Measurements from ENCODE around the gene PDE5A.
"Not testable (repeated sequence)": the region's sequence is repeated elsewhere in the genome, so short reads cannot be mapped to it uniquely, and the experiment has no call there.

PDE5A gene

DNA sequence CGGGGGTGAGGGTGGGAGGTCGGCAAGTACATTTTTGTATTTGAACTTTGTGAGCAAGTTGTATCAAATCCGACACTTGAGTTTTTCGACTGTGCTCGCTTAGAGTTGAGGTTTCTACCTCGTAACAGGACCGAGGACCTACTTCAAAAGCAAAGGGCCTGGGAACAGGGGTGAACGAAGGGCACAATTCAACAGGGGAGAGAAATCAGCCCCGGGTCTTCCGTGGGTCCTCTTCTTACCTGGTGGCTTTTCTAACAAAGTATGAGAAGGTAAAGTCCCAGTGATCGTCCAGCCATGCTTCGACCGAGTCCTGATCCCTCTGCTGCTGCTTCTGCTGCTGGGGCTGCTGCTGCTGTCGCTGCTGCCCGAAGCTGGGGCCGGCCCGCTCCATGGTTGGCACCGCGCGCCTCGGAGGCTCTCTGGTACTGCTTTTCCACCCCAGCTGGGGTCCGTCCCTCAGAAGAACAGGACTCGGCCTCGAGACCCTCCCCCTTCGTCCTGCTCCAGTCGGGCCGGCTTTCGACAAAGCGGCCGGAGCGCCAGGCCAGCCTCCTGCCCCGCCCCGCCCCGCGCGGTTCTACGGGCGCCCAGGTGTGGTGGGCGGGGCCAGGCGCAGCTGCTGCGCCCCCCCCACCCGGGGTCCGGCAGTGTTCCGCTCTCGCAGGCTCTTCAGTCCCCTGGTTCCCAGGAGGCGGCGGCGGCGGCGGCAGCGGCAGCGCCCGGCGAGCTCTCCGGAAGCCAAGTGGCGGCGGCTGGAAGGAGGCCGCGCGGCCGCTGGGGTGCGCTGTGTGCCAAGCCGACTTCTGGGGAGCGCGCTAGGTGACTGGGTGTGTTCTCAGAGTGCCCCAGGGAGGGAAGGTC, at the start of gene PDE5A:
PDE5A (minus strand) TSS at position 524 of the 861 bp plus-strand sequence; CDS start at position 391, 133 bp downstream.
- Mint-ChIP-seq H3K27me3 (peaks cover 7% of the 10 kb centered on the region), H3K27ac (no peak within 1 kb of the TSS), H3K4me3 (peak within 1 kb of the TSS; percentile 90)

GRCh38 chr4:119676101-119676500, 47.5 kb upstream of the PDE5A start:
- no peak overlapping the region for H3K4me3 Mint-ChIP-seq
- H3K9me3 Mint-ChIP-seq (ENCODE audit: low read depth), result no peaks in the 10 kb centered on the region
- H3K36me3 Mint-ChIP-seq, result no peaks in the 10 kb centered on the region
- no peaks in the 10 kb centered on the region for H3K4me1 Mint-ChIP-seq (ENCODE audit: low read depth)
- H3K27ac Mint-ChIP-seq, result no peak overlapping the region
- H3K27me3 Mint-ChIP-seq, result peaks cover 8% of the 10 kb centered on the region

More for the DNA sequence above, at the start of gene PDE5A:
- H3K9me3 Mint-ChIP-seq (ENCODE audit: low read depth), result no peaks in the 10 kb centered on the region
- H3K4me1 Mint-ChIP-seq (ENCODE audit: low read depth), result peaks cover 17% of the 10 kb centered on the region
- H3K36me3 Mint-ChIP-seq, result no peaks in the 10 kb centered on the region

DNA sequence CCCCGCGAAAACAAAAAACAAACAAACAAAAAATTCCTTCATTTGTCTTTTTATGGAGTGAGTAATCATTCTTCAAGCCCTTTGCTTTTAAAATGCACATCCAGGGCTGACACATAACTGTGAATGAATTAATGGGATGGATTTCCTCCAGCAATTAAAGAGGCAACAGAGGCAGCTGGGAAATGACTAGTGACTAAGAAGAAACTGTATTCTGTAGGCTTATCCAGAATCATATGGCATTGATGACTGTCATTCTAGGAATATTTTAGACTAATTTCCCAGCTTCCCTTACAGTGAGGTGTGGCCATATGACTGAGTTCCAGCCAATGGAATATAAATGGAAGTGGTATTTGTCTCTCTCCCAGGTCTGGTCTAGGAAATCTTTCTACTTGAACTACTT, 46.8 kb upstream of the PDE5A start:
- H3K27me3 Mint-ChIP-seq, result peaks cover 5% of the 10 kb centered on the region
- H3K36me3 Mint-ChIP-seq, result no peaks in the 10 kb centered on the region
- H3K9me3 Mint-ChIP-seq (ENCODE audit: low read depth), result no peaks in the 10 kb centered on the region
- H3K4me3 Mint-ChIP-seq, result no peak overlapping the region
- no peaks in the 10 kb centered on the region for H3K4me1 Mint-ChIP-seq (ENCODE audit: low read depth)
- H3K27ac Mint-ChIP-seq, result no peak overlapping the region

DNA sequence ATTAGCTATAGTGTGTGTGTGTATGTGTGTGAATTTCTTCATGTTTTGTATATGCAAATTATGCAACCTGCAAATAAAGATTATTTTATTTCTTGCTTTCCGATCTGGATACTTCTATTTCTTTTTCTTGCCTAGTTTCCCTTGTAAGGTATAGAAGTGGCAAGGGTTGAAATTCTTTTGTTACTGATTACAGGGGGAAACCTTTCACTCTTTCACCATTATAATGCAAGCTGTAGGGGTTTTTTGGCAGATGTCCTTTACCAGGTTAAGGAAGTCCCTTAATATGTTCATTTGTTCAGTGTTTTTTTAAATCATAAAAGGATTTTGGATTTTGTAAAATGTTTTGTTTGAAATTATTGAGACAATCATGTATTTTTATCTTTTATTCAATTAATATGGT, 44.3 kb upstream of the PDE5A start:
- Mint-ChIP-seq H3K4me1 (ENCODE audit: low read depth) (no peaks in the 10 kb centered on the region), H3K27ac (no peak overlapping the region), H3K36me3 (no peaks in the 10 kb centered on the region), H3K9me3 (ENCODE audit: low read depth) (no peaks in the 10 kb centered on the region), H3K27me3 (peaks cover 5% of the 10 kb centered on the region), H3K4me3 (no peak overlapping the region)

- no peak overlapping the region for H3K27ac Mint-ChIP-seq
- H3K36me3 Mint-ChIP-seq, result no peaks in the 10 kb centered on the region
These were observed 43.5 kb upstream of the PDE5A start for GRCh38 chr4:119672086-119672485.

GRCh38 chr4:119671205-119671604, 42.6 kb upstream of the PDE5A start:
- Mint-ChIP-seq H3K9me3 (ENCODE audit: low read depth) (no peaks in the 10 kb centered on the region), H3K36me3 (no peaks in the 10 kb centered on the region), H3K4me1 (ENCODE audit: low read depth) (no peaks in the 10 kb centered on the region), H3K27me3 (peaks cover 7% of the 10 kb centered on the region), H3K4me3 (no peak overlapping the region), H3K27ac (no peak overlapping the region)

More at GRCh38 chr4:119672086-119672485, 43.5 kb upstream of the PDE5A start:
- H3K4me3 Mint-ChIP-seq, result no peak overlapping the region
- no peaks in the 10 kb centered on the region for H3K4me1 Mint-ChIP-seq (ENCODE audit: low read depth)
- H3K27me3 Mint-ChIP-seq, result peaks cover 5% of the 10 kb centered on the region
- no peaks in the 10 kb centered on the region for H3K9me3 Mint-ChIP-seq (ENCODE audit: low read depth)

GRCh38 chr4:119667802-119668201, 39.2 kb upstream of the PDE5A start:
- H3K27ac Mint-ChIP-seq, result no peak overlapping the region
- H3K36me3 Mint-ChIP-seq, result no peaks in the 10 kb centered on the region
- H3K4me3 Mint-ChIP-seq, result no peak overlapping the region
- H3K9me3 Mint-ChIP-seq (ENCODE audit: low read depth), result no peaks in the 10 kb centered on the region
- H3K4me1 Mint-ChIP-seq (ENCODE audit: low read depth), result no peaks in the 10 kb centered on the region
- H3K27me3 Mint-ChIP-seq, result peaks cover 6% of the 10 kb centered on the region

- Mint-ChIP-seq H3K4me3 (no peak overlapping the region), H3K27me3 (peaks cover 12% of the 10 kb centered on the region), H3K36me3 (no peaks in the 10 kb centered on the region), H3K27ac (no peak overlapping the region), H3K4me1 (ENCODE audit: low read depth) (no peaks in the 10 kb centered on the region), H3K9me3 (ENCODE audit: low read depth) (no peaks in the 10 kb centered on the region)
These were observed 38.1 kb upstream of the PDE5A start for GRCh38 chr4:119666653-119667091.

DNA sequence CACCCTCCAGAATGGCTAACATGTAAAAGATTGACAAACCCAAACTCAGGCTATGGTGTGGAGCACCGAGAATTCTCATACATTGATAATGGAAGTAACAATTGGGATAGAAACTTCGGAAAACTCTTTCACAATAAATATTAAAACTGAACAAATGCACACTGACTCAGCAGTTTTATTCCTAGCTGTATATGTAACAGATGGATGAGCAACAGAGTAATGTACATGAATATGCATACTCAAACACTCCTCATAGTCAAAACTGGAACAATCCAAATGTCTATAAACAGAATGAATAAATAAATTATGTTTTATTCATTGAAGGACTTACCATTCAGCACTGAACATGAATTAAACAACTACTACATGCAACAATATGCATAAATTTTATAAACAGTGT, 37.1 kb upstream of the PDE5A start:
- no peaks in the 10 kb centered on the region for H3K9me3 Mint-ChIP-seq (ENCODE audit: low read depth)
- peaks cover 18% of the 10 kb centered on the region for H3K27me3 Mint-ChIP-seq
- no peak overlapping the region for H3K27ac Mint-ChIP-seq
- H3K4me3 Mint-ChIP-seq, result no peak overlapping the region
- no peaks in the 10 kb centered on the region for H3K36me3 Mint-ChIP-seq
- no peaks in the 10 kb centered on the region for H3K4me1 Mint-ChIP-seq (ENCODE audit: low read depth)

- Mint-ChIP-seq H3K9me3 (ENCODE audit: low read depth) (no peaks in the 10 kb centered on the region), H3K4me3 (no peak overlapping the region), H3K27me3 (peaks cover 18% of the 10 kb centered on the region), H3K27ac (no peak overlapping the region), H3K36me3 (no peaks in the 10 kb centered on the region), H3K4me1 (ENCODE audit: low read depth) (no peaks in the 10 kb centered on the region)
These were observed 35.7 kb upstream of the PDE5A start for GRCh38 chr4:119664168-119664907.

DNA sequence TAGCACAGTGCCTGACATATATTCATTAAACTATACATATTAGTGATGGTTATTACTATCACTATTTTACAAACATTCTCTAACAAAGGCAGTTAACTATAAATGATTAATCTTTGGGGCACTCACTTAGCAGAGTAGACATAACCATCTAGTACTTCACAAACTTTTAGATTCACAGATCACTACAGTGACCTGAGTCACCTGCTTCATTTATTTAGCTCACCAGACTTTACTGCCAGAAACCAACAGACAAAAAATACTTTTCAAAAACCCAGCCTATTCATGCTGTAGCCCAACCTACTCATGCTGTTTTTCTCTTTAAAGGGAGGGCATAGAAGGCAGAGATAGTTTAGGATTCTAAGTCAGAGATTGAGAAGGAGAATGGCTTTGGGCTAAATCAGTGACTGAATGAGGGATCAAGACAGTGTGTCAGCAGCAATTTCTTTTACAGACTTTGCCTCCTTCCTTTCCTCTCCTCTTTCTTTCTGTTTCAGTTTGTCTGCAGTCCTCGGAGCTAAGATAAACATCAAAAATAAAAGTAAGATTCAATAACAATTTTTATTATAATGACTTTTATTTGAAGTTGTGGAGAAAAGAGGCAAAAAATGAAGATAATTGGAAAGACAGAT, 34.7 kb upstream of the PDE5A start:
- Mint-ChIP-seq H3K27ac (no peak overlapping the region), H3K4me1 (ENCODE audit: low read depth) (no peaks in the 10 kb centered on the region), H3K27me3 (peaks cover 18% of the 10 kb centered on the region), H3K4me3 (no peak overlapping the region), H3K36me3 (no peaks in the 10 kb centered on the region), H3K9me3 (ENCODE audit: low read depth) (no peaks in the 10 kb centered on the region)

- not testable (repeated sequence) for H3K4me1 Mint-ChIP-seq (ENCODE audit: low read depth); H3K36me3 Mint-ChIP-seq; H3K9me3 Mint-ChIP-seq (ENCODE audit: low read depth); H3K27ac Mint-ChIP-seq; H3K4me3 Mint-ChIP-seq
- peaks cover 18% of the 10 kb centered on the region for H3K27me3 Mint-ChIP-seq
These were observed 34.0 kb upstream of the PDE5A start for GRCh38 chr4:119662612-119663011.

DNA sequence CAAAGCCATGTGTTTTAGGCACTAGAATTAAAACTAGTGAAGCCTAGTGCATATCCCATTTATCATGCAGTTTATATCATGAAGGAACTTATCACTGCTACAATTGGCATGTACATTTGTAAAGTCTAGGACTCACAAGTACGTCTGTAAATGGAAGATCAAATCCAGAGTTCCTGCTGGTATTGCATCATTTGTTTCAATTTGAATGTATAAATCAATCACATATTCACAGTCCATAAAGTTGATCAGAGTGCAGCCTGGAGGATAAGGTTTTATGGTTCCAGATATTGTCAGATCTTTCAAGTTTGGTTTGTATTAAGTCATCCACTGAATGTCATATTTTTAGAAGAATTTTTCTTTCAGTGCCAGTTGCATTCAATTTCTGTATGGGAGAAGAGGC, 32.6 kb upstream of the PDE5A start:
- no peaks in the 10 kb centered on the region for H3K9me3 Mint-ChIP-seq (ENCODE audit: low read depth)
- no peak overlapping the region for H3K27ac Mint-ChIP-seq
- H3K36me3 Mint-ChIP-seq, result no peaks in the 10 kb centered on the region
- peaks cover 16% of the 10 kb centered on the region for H3K27me3 Mint-ChIP-seq
- H3K4me1 Mint-ChIP-seq (ENCODE audit: low read depth), result no peaks in the 10 kb centered on the region
- no peak overlapping the region for H3K4me3 Mint-ChIP-seq

DNA sequence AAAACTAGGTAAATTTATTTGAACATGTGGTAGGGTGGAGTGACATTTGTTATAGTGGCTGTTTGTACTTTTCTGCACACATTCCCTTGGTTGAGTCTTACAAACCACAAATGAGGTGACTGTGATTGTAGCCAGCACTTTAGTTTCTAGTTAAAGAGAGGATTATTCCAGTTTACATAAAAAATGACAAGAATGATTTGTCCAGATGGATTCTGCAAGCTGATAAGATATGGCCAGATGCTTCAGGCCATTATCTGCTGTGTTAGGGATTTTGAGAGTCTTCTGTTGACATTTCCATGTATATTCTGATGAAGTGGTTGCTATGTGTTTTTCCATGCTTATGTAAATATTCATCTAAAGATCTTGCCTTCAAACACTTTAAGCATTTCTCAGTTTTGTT, 31.0 kb upstream of the PDE5A start:
- Mint-ChIP-seq H3K36me3 (no peaks in the 10 kb centered on the region), H3K4me3 (no peak overlapping the region), H3K27me3 (peaks cover 15% of the 10 kb centered on the region), H3K4me1 (ENCODE audit: low read depth) (no peaks in the 10 kb centered on the region), H3K9me3 (ENCODE audit: low read depth) (no peaks in the 10 kb centered on the region), H3K27ac (no peak overlapping the region)

DNA sequence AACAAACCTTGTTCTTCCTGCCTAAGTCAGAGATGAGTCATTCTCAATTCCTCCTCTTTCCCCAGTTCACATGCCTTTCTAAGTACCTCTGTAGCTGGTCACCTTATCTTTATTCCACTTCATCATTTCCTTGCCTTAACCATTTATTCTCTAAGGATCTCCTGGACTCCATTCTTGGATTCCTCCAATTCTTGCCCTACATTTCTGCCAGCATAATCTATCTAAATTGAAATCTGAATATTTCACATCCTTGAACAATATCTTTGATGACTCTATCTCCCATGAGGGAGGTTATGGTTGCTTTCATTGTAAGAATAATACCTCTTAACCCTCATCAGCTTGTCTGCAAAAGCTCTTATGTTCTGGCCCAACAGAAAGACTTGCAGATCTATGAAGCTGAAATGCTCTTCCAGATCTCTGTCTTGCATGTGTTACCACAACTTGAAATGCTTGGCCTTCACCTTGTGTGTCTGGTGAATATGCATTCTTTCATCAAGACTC, 28.6 kb upstream of the PDE5A start:
- Mint-ChIP-seq H3K4me1 (ENCODE audit: low read depth) (no peaks in the 10 kb centered on the region), H3K4me3 (no peak overlapping the region), H3K36me3 (no peaks in the 10 kb centered on the region), H3K27me3 (peaks cover 6% of the 10 kb centered on the region), H3K27ac (no peak overlapping the region), H3K9me3 (ENCODE audit: low read depth) (no peaks in the 10 kb centered on the region)
